Effector CD4-positive, alpha-beta T cell (primary cell): ENCODE results near the gene THSD7A.
"Not testable (repeated sequence)": the region's sequence is repeated elsewhere in the genome, so short reads cannot be mapped to it uniquely, and the experiment has no call there.

Experiments used
- DNase-seq: peaks from one replicate; pipeline ENCODE4 v3.0.0-alpha.2; 2020

Gene THSD7A

DNA sequence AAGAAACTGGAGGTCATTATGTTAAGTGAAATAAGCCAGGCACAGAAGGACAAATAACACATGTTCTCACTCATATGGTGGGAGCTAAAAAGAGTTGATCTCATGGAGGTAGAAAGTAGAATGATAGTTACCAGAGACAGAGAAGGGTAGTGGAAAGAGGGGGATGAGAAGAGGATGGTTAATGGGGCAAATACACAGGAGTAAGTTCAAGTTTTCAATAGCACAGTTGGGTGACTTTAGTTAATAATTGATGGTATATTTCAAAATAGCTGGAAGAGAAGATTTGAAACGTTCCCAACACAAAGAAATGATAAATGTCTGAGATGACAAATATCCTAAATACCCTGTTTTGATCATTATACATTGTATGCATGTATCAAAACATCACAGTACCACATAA, 261.8 kb downstream of the THSD7A start:
- DNase-seq = no peak

DNA sequence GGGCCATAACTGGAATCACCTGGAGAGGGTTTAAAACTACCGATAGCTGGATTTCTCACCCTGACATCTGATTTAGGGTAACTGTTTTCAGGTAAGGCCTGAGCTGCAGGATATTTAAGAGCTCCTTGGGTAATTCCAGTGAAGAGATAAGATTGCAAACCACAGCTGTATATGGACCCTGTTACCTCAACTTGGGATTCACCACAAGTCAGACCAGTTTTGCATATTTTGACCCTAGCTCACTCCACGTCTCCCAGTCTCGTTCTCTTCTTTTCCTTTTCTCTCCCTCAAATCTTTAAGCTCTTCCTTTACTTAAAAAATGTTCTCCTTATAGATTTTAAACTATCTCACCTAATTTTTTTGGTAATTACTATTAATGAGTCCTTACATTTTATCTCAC, 264.4 kb downstream of the THSD7A start:
- no peak for DNase-seq

DNA sequence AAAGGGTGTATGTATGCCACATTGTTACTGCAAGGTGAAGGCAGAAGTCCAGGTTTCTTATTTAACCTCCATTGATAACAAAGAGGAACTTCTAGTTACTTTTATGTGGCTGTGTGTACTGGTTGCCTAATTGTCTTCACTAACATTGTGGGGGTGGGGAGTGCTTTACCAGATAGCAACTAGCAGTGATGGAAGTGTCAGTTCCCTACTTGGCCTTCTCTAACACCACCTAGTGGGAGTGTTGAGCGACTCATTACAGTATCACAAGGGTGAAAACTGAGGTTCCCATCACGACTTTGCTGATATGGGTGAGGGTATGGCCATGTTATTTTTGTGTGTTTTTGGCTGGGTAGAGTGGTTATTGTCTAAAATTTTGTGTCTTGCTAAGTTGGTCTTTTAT, 274.4 kb downstream of the THSD7A start:
- no peak for DNase-seq

DNA sequence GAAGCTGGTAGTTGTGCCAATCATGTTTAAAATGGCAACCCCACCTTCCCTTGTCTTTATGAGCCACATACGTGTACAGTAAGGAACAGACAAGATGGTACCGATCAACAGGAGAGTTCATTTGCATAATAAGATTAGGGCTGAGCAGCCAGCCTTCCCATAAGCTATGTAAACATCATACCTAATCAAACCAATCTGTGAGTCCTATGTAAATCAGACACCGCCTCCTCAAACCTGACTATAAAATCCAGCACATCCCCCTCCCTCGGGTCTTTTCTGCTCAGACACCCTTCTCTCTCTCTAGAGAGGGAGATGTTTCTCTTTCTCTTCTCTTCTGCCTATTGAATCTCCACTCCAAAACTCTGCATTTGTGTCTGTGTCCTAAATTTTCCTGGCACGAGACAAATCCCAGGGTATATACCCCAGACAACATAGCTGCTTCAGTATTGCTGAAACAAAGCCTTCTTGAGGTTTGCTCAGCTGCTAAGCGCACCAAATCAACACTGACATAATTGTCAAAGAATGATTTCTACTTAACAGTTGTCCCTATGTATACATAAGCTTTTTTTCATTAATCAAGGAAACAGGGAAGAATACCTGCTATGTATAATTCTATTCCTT, 279.2 kb downstream of the THSD7A start:
- no peak for DNase-seq

- DNase-seq = no peak
Measured at GRCh38 chr7:11551470-11551869, 280.5 kb downstream of the THSD7A start.

DNA sequence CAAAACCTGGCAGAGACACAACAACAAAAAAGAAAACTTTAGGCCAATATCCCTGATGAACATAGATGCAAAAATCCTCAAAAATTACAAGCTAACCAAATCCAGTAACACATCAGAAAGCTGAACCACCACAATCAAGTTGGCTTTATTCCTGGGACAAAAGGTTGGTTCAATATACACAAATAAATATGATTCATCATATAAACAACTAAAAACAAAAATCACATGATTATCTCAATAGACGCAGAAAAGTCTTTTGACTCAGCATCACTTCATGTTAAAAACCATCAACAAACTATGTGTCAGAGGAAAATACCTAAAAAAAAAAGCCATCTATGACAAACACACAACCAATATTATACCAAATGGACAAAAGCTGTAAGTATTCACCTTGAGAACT, 283.5 kb downstream of the THSD7A start:
- DNase-seq = no peak

- no peak for DNase-seq
Measured at GRCh38 chr7:11541330-11541729, 290.7 kb downstream of the THSD7A start.

DNA sequence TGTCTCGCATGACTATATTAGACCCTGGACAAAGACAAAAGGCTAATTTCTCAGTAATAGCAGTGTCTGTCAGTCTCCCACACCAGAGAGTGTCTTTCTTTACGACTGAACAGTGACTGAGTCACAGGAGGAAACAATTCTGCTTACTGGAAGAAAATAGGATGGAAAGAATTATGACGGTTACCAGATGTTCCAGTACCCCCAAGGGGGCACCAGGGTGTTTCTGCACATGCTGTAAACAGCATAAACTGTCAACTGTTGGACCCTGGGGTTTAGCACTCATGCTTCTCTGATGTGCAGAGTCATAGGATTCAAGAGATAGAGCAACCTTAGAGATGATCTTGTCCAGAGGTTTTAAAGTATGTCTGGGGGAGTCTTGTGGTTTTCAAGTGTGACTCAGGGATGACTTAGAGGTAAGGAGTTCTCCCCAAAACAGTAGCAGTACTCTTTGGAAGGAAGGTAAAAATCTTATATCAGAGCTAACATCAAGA, 291.7 kb downstream of the THSD7A start:
- no peak for DNase-seq

- DNase-seq = no peak
Measured at GRCh38 chr7:11539853-11540252, 292.1 kb downstream of the THSD7A start.

- no peak for DNase-seq
Measured at GRCh38 chr7:11538751-11539299, 293.2 kb downstream of the THSD7A start.

- no peak for DNase-seq
Measured at GRCh38 chr7:11533229-11533820, 298.7 kb downstream of the THSD7A start.

GRCh38 chr7:11529382-11529781, 302.6 kb downstream of the THSD7A start:
- no peak for DNase-seq

- DNase-seq = no peak
Measured at GRCh38 chr7:11527707-11528106, 304.3 kb downstream of the THSD7A start.

GRCh38 chr7:11524476-11525397, 307.3 kb downstream of the THSD7A start:
- DNase-seq = no peak

DNA sequence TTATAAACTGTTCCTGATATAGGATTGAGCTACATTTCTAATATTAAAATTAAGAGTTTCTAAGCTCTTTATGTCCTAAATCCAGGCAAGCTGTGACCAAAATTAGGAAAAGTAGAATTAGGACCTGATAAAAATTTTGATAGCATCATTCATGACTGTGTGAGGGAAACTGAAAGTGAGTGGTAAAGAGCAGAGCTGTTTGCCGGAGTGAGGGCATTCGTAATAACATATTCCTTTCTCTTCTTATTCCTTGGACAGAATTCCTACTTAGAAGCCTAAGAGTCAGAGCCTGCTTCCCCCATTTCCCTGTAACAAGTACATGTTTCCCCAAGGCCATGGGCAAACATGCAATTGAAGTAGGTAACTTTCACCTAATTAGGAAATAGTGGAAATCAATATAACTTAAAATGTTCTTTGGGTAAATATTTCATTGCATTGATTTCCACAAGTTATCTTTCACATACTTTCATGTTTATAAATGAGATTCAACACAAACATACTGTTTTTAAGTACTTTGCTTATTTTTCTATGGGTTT, 310.0 kb downstream of the THSD7A start:
- not testable (repeated sequence) for DNase-seq

DNA sequence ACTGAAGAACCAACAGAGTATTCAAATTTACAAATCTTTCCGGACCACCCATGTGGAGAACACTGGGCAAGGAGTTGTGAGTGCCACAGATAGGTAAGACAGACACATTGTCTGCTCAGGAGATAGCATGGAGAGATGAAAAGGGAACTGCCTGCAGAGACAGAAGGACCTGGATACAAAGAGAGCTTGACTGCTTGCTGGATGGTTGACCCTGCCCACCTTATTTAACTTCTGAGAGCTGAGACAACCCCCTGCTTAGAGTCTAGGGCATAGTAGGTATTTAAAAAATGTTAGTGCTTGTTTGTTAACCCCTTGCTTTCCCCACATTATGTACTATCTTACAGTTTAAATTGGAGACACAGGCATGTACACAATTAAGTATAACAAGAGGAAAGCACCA, 314.1 kb downstream of the THSD7A start:
- no peak for DNase-seq

GRCh38 chr7:11516328-11516727, 315.7 kb downstream of the THSD7A start:
- no peak for DNase-seq

DNA sequence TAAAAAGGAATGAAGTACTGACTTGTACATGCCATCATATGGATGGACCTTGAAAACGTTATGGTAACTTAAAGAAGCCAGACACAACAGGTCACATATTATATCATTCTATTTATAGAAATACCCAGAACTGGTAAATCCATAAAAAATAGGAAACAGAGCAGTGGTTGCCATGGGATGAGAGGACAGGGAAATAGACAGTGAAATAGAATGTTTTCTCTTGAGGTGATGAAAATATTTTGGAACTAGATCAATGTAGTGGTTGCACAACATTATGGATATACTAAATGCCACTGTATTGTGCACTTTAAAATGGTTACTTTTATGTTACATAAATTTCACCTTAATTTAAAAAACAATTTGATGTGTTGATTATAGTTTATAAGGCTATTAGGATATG, 318.5 kb downstream of the THSD7A start:
- no peak for DNase-seq

DNA sequence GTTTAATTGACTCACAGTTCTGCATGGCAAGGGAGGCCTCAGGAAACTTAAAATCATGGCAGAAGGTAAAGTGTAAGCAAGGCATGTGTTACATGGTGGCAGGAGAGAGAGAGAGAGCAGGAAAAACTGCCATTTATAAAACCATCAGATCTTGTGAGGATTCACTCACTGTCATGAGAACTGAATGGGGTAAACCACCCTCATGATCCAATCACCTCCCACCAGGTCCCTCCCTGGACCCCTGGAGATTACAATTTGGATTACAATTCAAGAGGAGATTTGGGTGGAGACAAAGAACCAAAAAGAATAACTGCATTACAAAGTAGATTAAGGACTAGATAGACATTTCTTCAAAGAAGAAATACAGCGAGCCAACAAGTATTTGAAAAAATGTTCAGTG, 324.1 kb downstream of the THSD7A start:
- DNase-seq = no peak

DNA sequence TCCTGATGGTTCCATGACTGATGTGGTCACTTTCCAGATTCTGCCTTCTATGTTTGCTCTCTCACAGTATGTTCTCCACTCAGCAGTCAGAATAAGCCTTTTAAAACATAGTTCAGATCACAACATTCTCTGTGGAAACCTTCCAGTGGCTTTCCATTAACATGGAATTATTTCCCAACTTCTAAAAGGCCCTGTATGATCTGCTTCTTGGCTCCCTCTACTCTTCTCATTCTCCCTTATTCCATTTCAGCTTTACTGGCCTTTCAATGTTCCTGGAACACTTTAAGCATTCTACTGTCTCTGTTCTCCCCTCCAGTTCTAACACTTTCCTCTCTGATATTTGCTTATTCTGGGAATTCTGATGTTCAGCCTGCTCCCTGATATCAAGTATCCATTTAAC, 325.6 kb downstream of the THSD7A start:
- DNase-seq = no peak

GRCh38 chr7:11505471-11505985, 326.5 kb downstream of the THSD7A start:
- no peak for DNase-seq

DNA sequence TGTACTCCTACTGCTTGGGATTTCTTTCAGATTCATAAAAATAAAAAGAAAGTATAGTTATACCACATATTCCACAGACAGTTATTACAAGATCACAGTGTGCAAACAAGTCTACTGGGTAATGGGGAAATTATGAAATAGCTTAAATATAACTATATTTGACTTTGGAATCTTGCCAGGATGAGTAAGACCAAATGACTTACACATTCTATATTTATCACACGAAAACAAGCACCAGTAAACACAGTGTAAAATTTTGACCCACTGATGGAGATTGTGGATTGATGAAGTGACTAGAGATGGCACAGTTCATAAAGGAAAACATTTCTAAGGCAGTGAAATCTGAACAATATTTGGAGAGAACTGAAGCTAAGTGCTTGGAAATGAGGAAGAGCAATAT, 339.7 kb downstream of the THSD7A start:
- no peak for DNase-seq

GRCh38 chr7:11491811-11492210, 340.2 kb downstream of the THSD7A start:
- no peak for DNase-seq
